ENCODE data around the gene TECPR2. TPM values are rescaled to one million over a fixed set of nuclear protein-coding genes. Genes with fewer than 3 reads are reported as not detected.
A peak's percentile ranks its signal among the peaks of the same experiment; 100 is the strongest.

Gene TECPR2
- total RNA-seq, 3 donors from 2014 or later: 19.8 to 25.2 (median 19.9) TPM

GRCh38 chr14:102363182-102363943 lies 622 bp downstream of the TECPR2 start:
- H3K27ac ChIP-seq: peak overlapping the region; percentile 97
- peak overlapping the region; percentile 91 to 100 (median 98) for H3K4me3 ChIP-seq
- intact Hi-C loops (cut with DNase I; ENCODE audit: low total_unique reads): no loop called here
- TF ChIP-seq POLR2AphosphoS5 (IDR thresholded peaks at IDR 0.05): no peak
- no peak for TF ChIP-seq POLR2A (IDR thresholded peaks at IDR 0.05)
- TF ChIP-seq, protein P1, sequence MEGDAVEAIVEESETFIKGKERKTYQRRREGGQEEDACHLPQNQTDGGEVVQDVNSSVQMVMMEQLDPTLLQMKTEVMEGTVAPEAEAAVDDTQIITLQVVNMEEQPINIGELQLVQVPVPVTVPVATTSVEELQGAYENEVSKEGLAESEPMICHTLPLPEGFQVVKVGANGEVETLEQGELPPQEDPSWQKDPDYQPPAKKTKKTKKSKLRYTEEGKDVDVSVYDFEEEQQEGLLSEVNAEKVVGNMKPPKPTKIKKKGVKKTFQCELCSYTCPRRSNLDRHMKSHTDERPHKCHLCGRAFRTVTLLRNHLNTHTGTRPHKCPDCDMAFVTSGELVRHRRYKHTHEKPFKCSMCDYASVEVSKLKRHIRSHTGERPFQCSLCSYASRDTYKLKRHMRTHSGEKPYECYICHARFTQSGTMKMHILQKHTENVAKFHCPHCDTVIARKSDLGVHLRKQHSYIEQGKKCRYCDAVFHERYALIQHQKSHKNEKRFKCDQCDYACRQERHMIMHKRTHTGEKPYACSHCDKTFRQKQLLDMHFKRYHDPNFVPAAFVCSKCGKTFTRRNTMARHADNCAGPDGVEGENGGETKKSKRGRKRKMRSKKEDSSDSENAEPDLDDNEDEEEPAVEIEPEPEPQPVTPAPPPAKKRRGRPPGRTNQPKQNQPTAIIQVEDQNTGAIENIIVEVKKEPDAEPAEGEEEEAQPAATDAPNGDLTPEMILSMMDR (IDR thresholded peaks at IDR 0.05): no peak
- DNase-seq (ENCODE audit: low spot score in 2 of 2): peak in 1 of 2 donors; percentile 20
- no peaks in the 10 kb centered on the region for H3K36me3 ChIP-seq
- no peaks in the 10 kb centered on the region for H3K9me3 ChIP-seq
- peaks cover 0 to 6% of the 10 kb centered on the region in 2 donors for H3K4me1 ChIP-seq
- H3K27me3 ChIP-seq: no peaks in the 10 kb centered on the region

DNA sequence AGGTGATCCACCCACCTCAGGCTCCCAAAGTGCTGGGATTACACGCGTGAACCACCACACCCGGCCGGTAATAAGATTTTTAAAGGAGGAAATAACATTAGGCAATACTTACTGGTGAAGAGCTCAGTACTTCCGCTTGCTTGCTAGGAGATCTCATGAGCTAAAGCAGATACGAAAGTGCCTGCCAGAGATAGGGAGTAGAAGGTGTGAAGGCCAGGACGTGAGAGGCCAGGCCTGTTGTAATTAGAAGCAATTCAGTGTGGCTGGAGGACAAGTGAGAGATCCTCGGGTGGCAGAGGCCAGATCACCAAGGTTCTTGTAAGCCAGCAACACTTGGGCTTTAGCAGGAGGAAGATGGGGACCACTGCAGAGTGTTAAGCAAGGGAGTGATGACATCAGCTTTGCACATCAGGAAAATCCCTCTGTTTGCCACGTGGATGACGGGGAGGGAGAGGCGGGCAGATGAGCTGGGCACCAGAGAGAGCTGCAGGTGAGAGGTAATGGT lies 7.6 kb downstream of the TECPR2 start:
- intact Hi-C loops (cut with DNase I; ENCODE audit: low total_unique reads): no loop called here
- H3K4me1 ChIP-seq: no peaks in the 10 kb centered on the region
- no peaks in the 10 kb centered on the region for H3K27me3 ChIP-seq
- no peaks in the 10 kb centered on the region for H3K36me3 ChIP-seq
- H3K27ac ChIP-seq: no peak overlapping the region
- DNase-seq (ENCODE audit: low spot score in 2 of 2): no peak
- no peak overlapping the region for H3K4me3 ChIP-seq
- TF ChIP-seq, protein P1 (IDR thresholded peaks at IDR 0.05): no peak
- TF ChIP-seq POLR2A (IDR thresholded peaks at IDR 0.05) (no peak), POLR2AphosphoS5 (IDR thresholded peaks at IDR 0.05) (no peak)
- H3K9me3 ChIP-seq: no peaks in the 10 kb centered on the region

GRCh38 chr14:102371361-102371760 lies 8.6 kb downstream of the TECPR2 start:
- no peaks in the 10 kb centered on the region for H3K9me3 ChIP-seq
- H3K4me1 ChIP-seq: no peaks in the 10 kb centered on the region
- H3K27ac ChIP-seq: no peak overlapping the region
- no peaks in the 10 kb centered on the region for H3K27me3 ChIP-seq
- TF ChIP-seq POLR2A (IDR thresholded peaks at IDR 0.05): no peak
- no peak for TF ChIP-seq POLR2AphosphoS5 (IDR thresholded peaks at IDR 0.05)
- TF ChIP-seq, protein P1 (IDR thresholded peaks at IDR 0.05): no peak
- intact Hi-C loops (cut with DNase I; ENCODE audit: low total_unique reads): no loop called here
- H3K36me3 ChIP-seq: no peaks in the 10 kb centered on the region
- H3K4me3 ChIP-seq: no peak overlapping the region
- DNase-seq (ENCODE audit: low spot score in 2 of 2): no peak

DNA sequence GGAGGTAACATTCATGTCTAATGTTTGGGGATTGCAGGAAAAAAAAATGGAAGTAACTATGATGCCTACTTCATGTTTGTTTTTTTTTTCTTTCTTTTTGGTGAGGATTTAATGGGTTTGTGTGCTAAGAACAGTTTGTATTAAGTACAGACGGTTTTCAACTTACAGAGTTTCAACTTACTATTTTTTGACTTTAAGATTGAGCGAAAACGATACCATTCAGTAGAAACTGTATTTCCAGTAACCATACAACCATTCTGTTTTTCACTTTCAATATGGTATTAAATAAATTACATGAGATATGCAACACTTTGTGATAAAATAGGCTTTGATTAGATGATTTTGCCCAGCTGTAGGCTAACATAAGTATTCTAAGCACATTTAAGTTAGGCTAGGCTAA lies 10.4 kb downstream of the TECPR2 start:
- H3K4me1 ChIP-seq: no peaks in the 10 kb centered on the region
- intact Hi-C loops (cut with DNase I; ENCODE audit: low total_unique reads): no loop called here
- H3K4me3 ChIP-seq: no peak overlapping the region
- no peaks in the 10 kb centered on the region for H3K36me3 ChIP-seq
- no peak for DNase-seq (ENCODE audit: low spot score in 2 of 2)
- H3K27me3 ChIP-seq: no peaks in the 10 kb centered on the region
- H3K9me3 ChIP-seq: no peaks in the 10 kb centered on the region
- H3K27ac ChIP-seq: no peak overlapping the region
- TF ChIP-seq POLR2A (IDR thresholded peaks at IDR 0.05) (no peak), POLR2AphosphoS5 (IDR thresholded peaks at IDR 0.05) (no peak)
- TF ChIP-seq, protein P1 (IDR thresholded peaks at IDR 0.05): no peak

DNA sequence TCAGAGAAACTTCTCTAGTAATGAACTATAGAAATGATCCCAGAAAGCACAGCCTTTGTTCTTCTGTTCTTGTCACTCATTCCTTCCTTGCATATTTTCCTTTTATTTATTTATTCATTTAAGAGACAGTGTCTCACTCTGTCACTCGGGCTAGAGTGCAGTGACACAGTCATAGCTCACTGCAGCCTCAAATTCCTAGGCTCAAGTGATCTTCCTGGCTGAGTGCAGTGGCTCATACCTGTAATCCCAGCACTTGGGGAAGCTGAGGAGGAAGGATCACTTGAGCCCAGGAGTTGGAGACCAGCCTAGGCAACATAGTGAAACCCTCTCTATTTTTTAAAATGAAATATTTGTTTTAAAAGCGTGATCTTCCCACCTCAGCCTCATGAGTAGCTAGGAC lies 11.5 kb downstream of the TECPR2 start:
- intact Hi-C loops (cut with DNase I; ENCODE audit: low total_unique reads): no loop called here
- no peak for DNase-seq (ENCODE audit: low spot score in 2 of 2)
- no peak overlapping the region for H3K4me3 ChIP-seq
- H3K9me3 ChIP-seq: no peaks in the 10 kb centered on the region
- H3K27ac ChIP-seq: no peak overlapping the region
- TF ChIP-seq POLR2A (IDR thresholded peaks at IDR 0.05) (no peak), POLR2AphosphoS5 (IDR thresholded peaks at IDR 0.05) (no peak)
- TF ChIP-seq, protein P1 (IDR thresholded peaks at IDR 0.05): no peak
- no peaks in the 10 kb centered on the region for H3K4me1 ChIP-seq
- H3K27me3 ChIP-seq: no peaks in the 10 kb centered on the region
- H3K36me3 ChIP-seq: no peaks in the 10 kb centered on the region

Measured in breast epithelium (tissue), 4 donors.